H1 (cell line): Measurements from ENCODE around the gene CTNNA3. TPM values are rescaled to one million over a fixed set of nuclear protein-coding genes. Genes with fewer than 3 reads are reported as not detected.

Experiments used
- CTCF ChIA-PET: fragments of 300-600 bp; sonication (Branson Sonifier 250); formaldehyde crosslinking; loops from one replicate; lab custom pipeline; 2021; ENCODE audit not compliant: partially characterized antibody; lab: Charles Lee
- POLR2A ChIA-PET: fragments of 300-600 bp; sonication (Branson Sonifier 250); formaldehyde crosslinking; loops from one replicate; lab custom pipeline; 2021; ENCODE audit warnings: inconsistent platforms; ENCODE audit not compliant: partially characterized antibody; lab: Charles Lee
- DNase-seq, 2 experiments: peaks; one replicate each; pipeline versions ENCODE4 v3.0.0 to v3.0.0-alpha.2; 2010 to 2022; ENCODE audit warnings: low spot score in 2 of 2, low read depth in 1 of 2, mixed read lengths in 1 of 2
- FAIRE-seq: peaks from 2 replicates; lab custom pipeline; 2011; peaks lifted over from hg19 to GRCh38; lab: Jason Lieb, UNC
- H2AFZ ChIP-seq: 2 replicates; pipeline ENCODE4 v1.8.1; 2012; ENCODE audit warnings: low read length, inconsistent platforms
- H2AK5ac ChIP-seq: 2 replicates; pipeline ENCODE4 v1.6.1; 2013; ENCODE audit warnings: low read depth, low read length
- H2BK120ac ChIP-seq: replicated peaks from 2 replicates; pipeline ENCODE3; 2013; ENCODE audit warnings: low read depth, low read length, inconsistent platforms
- H2BK12ac ChIP-seq: 2 replicates; pipeline ENCODE4 v1.6.1; 2013; ENCODE audit warnings: low read depth, low read length
- H2BK15ac ChIP-seq: 2 replicates; pipeline ENCODE4 v1.6.1; 2013; ENCODE audit warnings: low read length
- H2BK20ac ChIP-seq: 2 replicates; pipeline ENCODE4 v1.6.1; 2013; ENCODE audit warnings: low read length
- H2BK5ac ChIP-seq: 2 replicates; pipeline ENCODE4 v1.6.1; 2013; ENCODE audit warnings: low read depth, low read length
- H3K14ac ChIP-seq: 2 replicates; pipeline ENCODE4 v1.6.1; 2013; ENCODE audit warnings: inconsistent platforms; ENCODE audit not compliant: insufficient read length
- H3K18ac ChIP-seq: 2 replicates; pipeline ENCODE4 v1.6.1; 2013; ENCODE audit warnings: low read length; ENCODE audit errors: extremely low read depth
- H3K23ac ChIP-seq: 2 replicates; pipeline ENCODE4 v1.6.1; 2013; ENCODE audit warnings: inconsistent platforms; ENCODE audit not compliant: insufficient read length
- H3K23me2 ChIP-seq: 2 replicates; pipeline ENCODE4 v1.6.1; 2013; ENCODE audit warnings: low read depth, low read length
- H3K27ac ChIP-seq: 2 replicates; pipeline ENCODE4 v1.6.1; 2011; ENCODE audit warnings: low read depth, low read length, inconsistent platforms
- H3K27me3 ChIP-seq, 4 experiments: replicated peaks in 1 of 4; 1 replicate in 1 of 4; 2 replicates in 3 of 4; pipeline versions ENCODE4 v1.6.1 to v1.8.1; 2011 to 2013; ENCODE audit warnings: low read length in 3 of 4, mild to moderate bottlenecking in 3 of 4, inconsistent platforms in 2 of 4, mixed read lengths in 2 of 4, moderate library complexity in 1 of 4; ENCODE audit not compliant: control insufficient read depth in 3 of 4, insufficient read depth in 3 of 4; ENCODE audit errors: extremely low read depth in 1 of 4
- H3K36me3 ChIP-seq, 4 experiments: 2 replicates each; pipeline versions ENCODE4 v1.6.1 to v1.8.1; 2011 to 2013; ENCODE audit warnings: mild to moderate bottlenecking in 4 of 4, low read length in 3 of 4, moderate library complexity in 2 of 4, control low read depth in 1 of 4, inconsistent platforms in 1 of 4; ENCODE audit not compliant: insufficient read depth in 4 of 4, control insufficient read depth in 2 of 4
- H3K4ac ChIP-seq: replicated peaks from 2 replicates; pipeline ENCODE3; 2013; ENCODE audit warnings: low read length, low read depth, mixed read lengths, inconsistent platforms; ENCODE audit not compliant: insufficient read length
- H3K4me1 ChIP-seq, 4 experiments: replicated peaks in 1 of 4; 1 replicate in 1 of 4; 2 replicates in 3 of 4; pipeline versions ENCODE4 v1.6.1 to v1.8.1; 2011 to 2013; ENCODE audit warnings: low read length in 3 of 4, inconsistent platforms in 2 of 4, mixed read lengths in 1 of 4; ENCODE audit not compliant: insufficient read depth in 4 of 4, control insufficient read depth in 3 of 4
- H3K4me2 ChIP-seq, 2 experiments: 2 replicates each; pipeline versions ENCODE4 v1.6.1 to v1.8.1; 2011 to 2013; ENCODE audit warnings: low read depth in 2 of 2, low read length in 2 of 2, control low read depth in 1 of 2, inconsistent platforms in 1 of 2, mild to moderate bottlenecking in 1 of 2; ENCODE audit not compliant: insufficient read depth in 1 of 2
- H3K4me3 ChIP-seq, 4 experiments: fragments of 200-600, 300-600 bp in 1 of 4; sonication (generic), shearing (Covaris generic), sonication (Bioruptor Twin) in 1 of 4; 2 replicates each; pipeline versions ENCODE4 v1.5.1 to v1.8.1; 2011 to 2016; ENCODE audit warnings: low read length in 4 of 4, low read depth in 3 of 4, control low read depth in 2 of 4, inconsistent platforms in 2 of 4, mild to moderate bottlenecking in 2 of 4, mixed read lengths in 1 of 4, moderate library complexity in 1 of 4; ENCODE audit not compliant: insufficient read depth in 2 of 4; ENCODE audit errors: extremely low read depth in 1 of 4
- H3K56ac ChIP-seq: replicated peaks from 2 replicates; pipeline ENCODE3; 2013; ENCODE audit warnings: low read depth, mild to moderate bottlenecking, mixed read lengths, low read length, inconsistent platforms; ENCODE audit not compliant: insufficient read length
- H3K79me1 ChIP-seq: 2 replicates; pipeline ENCODE4 v1.6.1; 2013; ENCODE audit warnings: low read depth, low read length, control low read depth
- H3K79me2 ChIP-seq, 2 experiments: 2 replicates each; pipeline versions ENCODE4 v1.6.1 to v1.8.1; 2012 to 2013; ENCODE audit warnings: low read length in 2 of 2, mild to moderate bottlenecking in 2 of 2, inconsistent platforms in 1 of 2; ENCODE audit not compliant: insufficient read depth in 2 of 2, control insufficient read depth in 1 of 2
- H3K9ac ChIP-seq, 4 experiments: replicated peaks in 1 of 4; 1 replicate in 1 of 4; 2 replicates in 3 of 4; pipeline versions ENCODE4 v1.6.1 to v1.8.1; 2011 to 2013; ENCODE audit warnings: low read depth in 3 of 4, low read length in 3 of 4, control low read depth in 2 of 4, mild to moderate bottlenecking in 2 of 4, moderate library complexity in 2 of 4, inconsistent platforms in 1 of 4; ENCODE audit errors: extremely low read depth in 1 of 4
- H3K9me3 ChIP-seq, 2 experiments: 2 replicates each; pipeline versions ENCODE4 v1.6.1 to v1.8.1; 2012 to 2013; ENCODE audit warnings: mild to moderate bottlenecking in 2 of 2, moderate library complexity in 2 of 2, control low read depth in 1 of 2, inconsistent platforms in 1 of 2, low read depth in 1 of 2, low read length in 1 of 2, mixed read lengths in 1 of 2; ENCODE audit not compliant: insufficient read depth in 2 of 2
- H4K20me1 ChIP-seq, 2 experiments: replicated peaks in 1 of 2; 2 replicates each; pipeline versions ENCODE3 to v1.8.1; 2011 to 2013; ENCODE audit warnings: inconsistent platforms in 2 of 2, low read length in 2 of 2, mild to moderate bottlenecking in 1 of 2; ENCODE audit not compliant: insufficient read depth in 2 of 2, control insufficient read depth in 1 of 2
- H4K5ac ChIP-seq: 2 replicates; pipeline ENCODE4 v1.6.1; 2013; ENCODE audit warnings: low read length, low read depth, mixed read lengths, inconsistent platforms; ENCODE audit not compliant: insufficient read length
- H4K8ac ChIP-seq: 2 replicates; pipeline ENCODE4 v1.8.0; 2013; ENCODE audit warnings: mild to moderate bottlenecking, moderate library complexity, low read length, inconsistent platforms; ENCODE audit not compliant: insufficient read depth; ENCODE audit errors: extremely low read depth
- H4K91ac ChIP-seq: replicated peaks from 2 replicates; pipeline ENCODE3; 2013; ENCODE audit warnings: low read length, mixed read lengths, inconsistent platforms; ENCODE audit not compliant: insufficient read length
- ATF3 ChIP-seq: IDR thresholded peaks from 2 replicates; pipeline ENCODE4 v1.6.1; 2011; ENCODE audit warnings: low read depth, mild to moderate bottlenecking, low read length; ENCODE audit not compliant: insufficient read depth
- CEBPB ChIP-seq: IDR thresholded peaks from 2 replicates; pipeline ENCODE4 v1.6.1; 2012; ENCODE audit warnings: low read depth, low read length
- CHD1 ChIP-seq: IDR thresholded peaks from 2 replicates; pipeline ENCODE4 v1.6.1; 2012; ENCODE audit warnings: low read depth, low read length, improper control_type of control experiment
- CHD2 ChIP-seq: IDR thresholded peaks from 2 replicates; pipeline ENCODE4 v1.6.1; 2012; ENCODE audit warnings: low read length, improper control_type of control experiment
- EZH2 ChIP-seq: fragments of 200-600 bp; sonication (generic); IDR thresholded peaks from 2 replicates; pipeline ENCODE4 v1.7.1; 2012; ENCODE audit warnings: low read depth, mild to moderate bottlenecking, moderate library complexity, low read length, inconsistent platforms; ENCODE audit not compliant: severe bottlenecking
- GTF2F1 ChIP-seq: IDR thresholded peaks from 2 replicates; pipeline ENCODE4 v1.6.1; 2012; ENCODE audit warnings: low read depth, low read length, improper control_type of control experiment, borderline replicate concordance
- HDAC2 ChIP-seq, 2 experiments: fragments of 300-600 bp in 1 of 2; sonication (generic) in 1 of 2; IDR thresholded peaks; 2 replicates each; pipeline ENCODE4 v1.6.1; 2011 to 2012; ENCODE audit warnings: low read depth in 2 of 2, low read length in 2 of 2, mild to moderate bottlenecking in 2 of 2, moderate library complexity in 2 of 2, borderline replicate concordance in 1 of 2, inconsistent platforms in 1 of 2
- NRF1 ChIP-seq: IDR thresholded peaks from 2 replicates; pipeline ENCODE4 v1.6.1; 2011; ENCODE audit warnings: mild to moderate bottlenecking, low read depth, low read length, improper control_type of control experiment
- RFX5 ChIP-seq: IDR thresholded peaks from 2 replicates; pipeline ENCODE4 v1.6.1; 2011; ENCODE audit warnings: low read depth, low read length, improper control_type of control experiment, borderline replicate concordance
- RNF2 ChIP-seq: fragments of 200-900, 300-1000 bp; sonication (generic); IDR thresholded peaks from 2 replicates; pipeline ENCODE4 v1.7.1; 2016; ENCODE audit warnings: borderline replicate concordance, low read depth, mild to moderate bottlenecking, antibody characterized with exemption, low read length; ENCODE audit not compliant: poor library complexity, severe bottlenecking; ENCODE audit errors: missing control alignments
- SP1 ChIP-seq: IDR thresholded peaks from 2 replicates; pipeline ENCODE4 v1.6.1; 2011; ENCODE audit warnings: low read depth, low read length
- SRF ChIP-seq: IDR thresholded peaks from 2 replicates; pipeline ENCODE4 v1.6.1; 2011; ENCODE audit warnings: mild to moderate bottlenecking, low read depth, low read length, moderate library complexity
- SUZ12 ChIP-seq: fragments of 200-600 bp; sonication (generic); IDR thresholded peaks from 2 replicates; pipeline ENCODE4 v1.6.1; 2012; ENCODE audit warnings: mild to moderate bottlenecking, inconsistent platforms, low read length, moderate library complexity, mixed read lengths
- WGBS, 2 experiments: shearing (Covaris generic) in 1 of 2; methylation state at CpG; one replicate each; pipeline versions ENCODE4 v1.1.6 to v1.1.7; 2013 to 2015; ENCODE audit warnings: low lambda C conversion rate in 2 of 2, mixed read lengths in 2 of 2, inconsistent platforms in 1 of 2, low coverage in 1 of 2, missing lambda C conversion rate in 1 of 2; ENCODE audit not compliant: insufficient replicate concordance in 2 of 2, insufficient coverage in 1 of 2, insufficient read length in 1 of 2; ENCODE audit errors: extremely low coverage in 1 of 2, missing lambda C conversion rate in 1 of 2; 5-methylcytosine and 5-hydroxymethylcytosine counted together
- polyA plus RNA-seq, 7 experiments: library from polyadenylated mRNA; depleted of rRNA in 3 of 7; stranded (reverse) in 5 of 7; unstranded in 2 of 7; fragments of >200 nt in 5 of 7; fragments of 200-250 nt in 2 of 7; gene quantifications; 1 replicate in 5 of 7; 2 replicates in 1 of 7; 4 replicates in 1 of 7; pipeline versions ENCODE4 v1.2.1 to v1.2.3, GENCODE V29; 2011 to 2013; ENCODE audit warnings: missing spikeins in 2 of 7, mixed read lengths in 2 of 7
- total RNA-seq: library from RNA; stranded (reverse); fragmentation: NEBNext Ultra II Directional; extraction: Animal tissue kit (Norgen Biotek cat#: 25700); gene quantifications from 2 replicates; pipeline ENCODE4 v1.2.1, GENCODE V29; 2021

CTNNA3 gene
- total and polyA plus RNA-seq, 2 of the 8 experiments (the other 6 are each of a cell fraction or from before 2014, with no cell fraction given): 1.3 to 1.5 TPM

- FAIRE-seq (no peak), DNase-seq (no peak)
- Histone ChIP-seq H2BK5ac (no peak overlapping the region), H4K20me1 (no peaks in the 10 kb centered on the region), H2BK12ac (0 out of 2 replicates have a peak overlapping the region, but pooled peaks have one; percentile 17), H4K5ac (no peak overlapping the region), H3K9me3 (no peaks in the 10 kb centered on the region), H3K79me1 (no peaks in the 10 kb centered on the region), H3K79me2 (no peaks in the 10 kb centered on the region), H3K4me1 (no peaks in the 10 kb centered on the region; a peak in 2 of 7 replicates), H2BK20ac (no peak overlapping the region), H2BK15ac (no peak overlapping the region), H2BK120ac (no peak overlapping the region), H3K23me2 (no peaks in the 10 kb centered on the region), H3K56ac (no peak overlapping the region), H3K27ac (no peak overlapping the region), H3K18ac (no peak overlapping the region), H3K27me3 (no peaks in the 10 kb centered on the region), H2AK5ac (no peak overlapping the region), H2AFZ (no peak overlapping the region), H4K8ac (no peak overlapping the region), H3K14ac (no peak overlapping the region), H3K4me2 (no peak overlapping the region), H3K36me3 (no peaks in the 10 kb centered on the region), H3K9ac (no peak overlapping the region), H3K4me3 (no peak overlapping the region), H4K91ac (no peak overlapping the region), H3K23ac (no peak overlapping the region), H3K4ac (no peak overlapping the region)
- 96% methylated on average over 5 of the region's 5 CpGs; no CpG with 5 or more reads in 1 of the 2 experiments for WGBS, 2 experiments
- CTCF ChIA-PET: interaction anchor here (1.1 kb wide), 1 partner anchor 15 kb away, joined by 3 read pairs; no protein-coding TSS in a partner anchor
- POLR2A ChIA-PET: no interaction called here
- TF ChIP-seq GTF2F1: no peak
- TF ChIP-seq EZH2: no peak
- no peak for TF ChIP-seq CHD2
- no peak for TF ChIP-seq NRF1
- no peak for TF ChIP-seq CHD1
- TF ChIP-seq RNF2: no peak
- TF ChIP-seq CEBPB: no peak
- no peak for TF ChIP-seq SUZ12
- no peak for TF ChIP-seq SRF
- no peak for TF ChIP-seq ATF3
- TF ChIP-seq RFX5: no peak
- no peak for TF ChIP-seq HDAC2 (IDR thresholded peaks at IDR 0.05; ENCODE audit: borderline replicate concordance in 1 of 2, low read depth in 2 of 2, low read length in 2 of 2)
- no peak for TF ChIP-seq SP1
These were observed 1533.3 kb downstream of the CTNNA3 start for GRCh38 chr10:66162560-66163143.
